Fibroblast of skin of back (primary cell): ENCODE data around the gene ROM1. TPM values are rescaled to one million over a fixed set of nuclear protein-coding genes. Genes with fewer than 3 reads are reported as not detected.
"Not testable (repeated sequence)": the region's sequence is repeated elsewhere in the genome, so short reads cannot be mapped to it uniquely, and the experiment has no call there.

Experiments
- DNase-seq: peaks from one replicate; pipeline ENCODE4 v3.0.0-alpha.2; 2013
- polyA plus RNA-seq, 2 experiments: library from polyadenylated mRNA; unstranded; fragments of 120-200 nt; gene quantifications; one replicate each; pipeline ENCODE4 v1.2.1, GENCODE V29; 2013; ENCODE audit not compliant: insufficient read length in 2 of 2

ROM1 gene, protein sequence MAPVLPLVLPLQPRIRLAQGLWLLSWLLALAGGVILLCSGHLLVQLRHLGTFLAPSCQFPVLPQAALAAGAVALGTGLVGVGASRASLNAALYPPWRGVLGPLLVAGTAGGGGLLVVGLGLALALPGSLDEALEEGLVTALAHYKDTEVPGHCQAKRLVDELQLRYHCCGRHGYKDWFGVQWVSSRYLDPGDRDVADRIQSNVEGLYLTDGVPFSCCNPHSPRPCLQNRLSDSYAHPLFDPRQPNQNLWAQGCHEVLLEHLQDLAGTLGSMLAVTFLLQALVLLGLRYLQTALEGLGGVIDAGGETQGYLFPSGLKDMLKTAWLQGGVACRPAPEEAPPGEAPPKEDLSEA
- 1.9 TPM for polyA plus RNA-seq (2013, experiment 1 of 2; ENCODE audit: insufficient read length)
- 1.9 TPM for polyA plus RNA-seq (2013, experiment 2 of 2; ENCODE audit: insufficient read length)

DNA sequence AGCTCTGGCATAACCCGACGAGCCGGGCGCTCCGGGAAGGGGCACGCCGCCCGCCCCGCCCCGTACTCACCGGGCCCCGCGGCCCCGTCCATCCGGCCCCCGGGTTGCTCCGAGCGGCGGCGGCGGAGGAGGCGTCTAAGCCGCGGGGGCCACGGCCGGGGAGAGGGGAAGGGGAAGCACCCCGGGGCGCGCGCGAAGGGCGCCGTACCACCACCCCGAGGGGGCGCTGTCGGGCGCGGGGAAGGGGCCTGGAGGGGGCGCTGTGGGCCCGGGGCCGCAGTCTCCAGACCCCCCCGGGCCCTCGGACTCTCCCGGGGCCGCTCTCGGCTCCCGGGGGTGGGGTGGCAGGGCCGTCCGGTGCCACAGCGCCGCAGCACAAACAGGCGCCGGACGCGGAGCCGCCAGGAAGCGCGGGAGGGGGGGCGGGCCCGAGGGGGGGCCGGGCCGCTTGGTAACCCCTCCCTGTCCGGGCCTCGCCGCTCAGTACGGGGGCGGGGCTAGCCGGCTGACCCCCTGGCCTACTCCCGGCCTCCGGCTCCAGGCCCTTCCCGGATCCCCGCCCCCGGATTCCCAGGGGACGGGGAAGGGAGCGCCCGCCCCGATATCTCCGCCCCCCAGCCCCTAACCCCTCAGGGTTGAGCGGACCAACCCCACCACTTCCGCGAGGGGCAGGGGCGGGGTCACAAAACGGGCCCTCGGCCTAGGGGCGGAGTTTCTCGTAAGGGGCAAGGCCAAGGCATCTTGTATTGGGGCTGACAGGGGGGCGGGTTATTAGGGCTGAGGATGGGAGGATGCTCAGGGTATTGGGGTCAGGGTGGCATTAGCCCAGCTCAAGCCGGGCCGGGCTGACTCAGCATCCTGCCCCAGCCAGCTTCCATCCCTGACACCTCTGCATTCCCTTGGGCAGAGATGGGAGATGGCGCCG is at the start of gene ROM1, which contains the start of gene EML3:
Gene ROM1 (plus strand): TSS at position 892 of the 925 bp plus-strand sequence. CDS start 25 bp downstream, at position 917.
Gene EML3 (minus strand): TSS at position 410 of the 925 bp plus-strand sequence. CDS start 318 bp downstream, at position 92.
- peak; percentile 84 for DNase-seq

DNA sequence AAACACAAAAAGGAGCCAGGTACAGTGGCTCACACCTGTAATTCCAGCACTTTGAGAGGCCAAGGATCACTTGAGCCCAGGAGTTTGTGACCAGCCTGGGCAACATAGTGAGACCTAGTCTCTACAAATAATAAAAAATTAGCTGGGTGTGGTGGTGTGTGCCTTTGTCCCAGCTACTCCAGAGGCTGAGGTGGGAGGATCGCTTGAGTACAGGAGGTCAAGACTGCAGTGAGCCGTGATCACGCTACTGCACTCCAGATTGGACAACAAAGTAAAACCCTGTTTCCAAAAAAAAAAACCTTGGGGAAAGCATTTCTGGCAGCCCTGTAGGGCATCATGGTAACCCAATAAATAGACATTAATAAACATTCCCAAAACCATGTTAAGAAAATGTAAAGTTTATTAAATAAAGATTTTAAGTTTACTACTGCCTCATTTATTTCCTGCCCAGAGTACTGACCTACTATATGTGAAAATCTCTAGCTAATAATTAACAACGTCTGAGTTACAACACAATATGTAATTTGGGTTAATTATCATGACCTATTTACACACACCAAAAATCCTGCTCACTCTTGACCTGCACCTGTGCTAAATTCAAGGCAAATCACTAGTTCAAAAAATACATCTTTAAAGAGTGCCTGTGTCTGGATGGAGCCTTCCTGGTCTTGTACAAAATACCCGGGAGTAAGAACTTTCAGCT is 47.8 kb upstream of the ROM1 start:
- no peak for DNase-seq

DNA sequence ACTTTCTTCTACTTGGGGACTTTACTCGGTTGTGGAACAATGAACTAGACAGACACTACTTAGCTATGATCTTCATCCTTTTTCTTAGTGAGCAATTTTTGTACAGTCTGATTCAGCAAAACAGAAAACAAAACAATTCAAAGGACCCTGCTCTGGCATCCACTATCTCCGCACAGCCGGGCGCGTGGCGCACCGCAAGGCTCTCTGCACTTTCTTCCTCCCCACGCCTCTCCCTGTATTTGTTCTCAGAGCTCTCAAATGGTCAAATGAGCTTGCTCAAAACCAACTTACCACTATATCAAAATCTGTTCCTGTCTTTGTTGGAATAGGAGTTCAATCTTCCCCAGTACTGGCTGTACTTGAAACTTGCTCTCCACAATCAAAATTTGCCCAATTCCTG is 46.8 kb upstream of the ROM1 start:
- DNase-seq, result no peak

DNA sequence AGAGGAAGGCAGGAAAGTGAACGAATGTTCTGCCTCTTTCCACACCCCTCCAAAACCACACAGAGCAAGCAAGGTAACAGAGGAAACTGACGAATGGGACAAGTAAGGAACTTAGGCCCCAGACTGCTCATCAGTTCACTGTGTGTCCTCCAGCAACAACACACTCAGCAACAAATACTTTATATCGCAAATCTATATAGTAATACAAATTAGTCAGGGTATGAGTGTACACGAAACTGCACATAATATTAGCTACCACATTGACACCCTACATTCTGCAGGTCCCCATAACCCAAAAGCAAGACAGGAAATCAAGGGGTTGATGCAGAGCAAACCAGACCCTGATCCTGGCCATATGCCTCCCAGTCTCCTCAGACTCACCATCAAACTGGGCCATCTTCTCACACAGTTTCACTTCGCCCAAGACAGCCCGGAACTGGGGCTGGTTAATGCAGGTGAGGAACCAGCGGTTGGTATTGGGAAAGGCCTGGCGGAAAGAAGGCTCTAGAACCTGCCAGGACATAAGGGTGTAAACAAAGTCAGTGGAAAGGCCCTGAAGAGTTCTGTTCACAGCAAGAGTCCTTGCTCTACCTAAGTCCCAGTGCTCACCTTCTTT is 45.9 kb upstream of the ROM1 start:
- no peak for DNase-seq

DNA sequence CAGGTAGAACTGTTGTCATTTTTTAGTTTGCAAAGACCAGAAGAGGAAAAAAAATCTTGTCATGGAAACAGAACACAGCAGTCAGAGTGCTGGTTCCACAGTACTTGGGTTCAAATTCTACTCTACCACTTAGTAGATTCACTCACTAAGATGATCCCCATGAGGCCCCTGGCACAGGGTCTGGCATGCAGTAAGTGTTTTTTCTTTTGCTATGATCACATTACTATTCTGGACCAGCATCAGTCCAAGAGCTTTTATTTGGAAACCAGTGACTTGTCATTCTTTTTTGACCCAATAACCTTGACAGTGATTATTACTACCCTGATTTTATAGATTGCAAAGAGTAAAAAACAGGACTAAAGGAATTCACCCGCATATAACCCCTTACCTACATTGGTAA is 43.4 kb upstream of the ROM1 start:
- DNase-seq, result no peak

DNA sequence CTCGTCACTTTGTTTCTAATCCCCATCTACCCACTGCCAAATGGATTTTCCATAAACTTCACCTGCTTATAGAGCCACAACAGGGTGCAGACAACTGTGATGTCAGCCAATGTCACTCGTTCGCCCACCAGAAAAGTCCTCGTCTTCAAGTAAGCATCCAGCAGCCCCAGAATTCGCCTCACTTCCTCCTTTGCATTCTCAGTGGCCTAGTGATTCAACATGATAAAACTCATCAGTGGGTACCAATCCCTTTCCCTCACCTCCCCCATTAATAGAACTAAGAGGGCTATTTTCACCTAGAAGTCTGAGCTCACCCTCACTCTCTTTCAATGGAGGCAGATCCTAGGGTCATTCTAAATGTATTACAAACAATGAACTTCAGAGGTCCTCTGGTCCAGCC is 42.2 kb upstream of the ROM1 start:
- not testable (repeated sequence) for DNase-seq

DNA sequence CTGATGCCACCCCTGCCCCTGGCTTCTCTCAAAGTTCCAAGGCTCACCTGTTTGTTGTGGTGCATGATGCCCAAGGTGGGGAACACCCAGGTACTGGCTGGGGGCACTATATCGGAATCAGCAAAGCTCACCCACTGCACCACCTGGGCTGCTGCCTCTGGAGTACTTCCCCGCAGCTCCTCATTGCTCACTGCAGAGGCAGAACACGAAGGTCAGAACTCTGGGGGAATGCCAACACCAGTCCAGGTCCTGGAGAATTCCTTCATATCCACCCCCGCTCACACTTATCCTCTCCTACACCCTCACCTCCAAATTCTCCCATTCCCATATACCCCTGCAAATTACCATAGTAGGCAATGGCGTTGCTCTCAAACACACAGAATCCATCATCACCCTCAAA is 41.6 kb upstream of the ROM1 start:
- DNase-seq, result not testable (repeated sequence)

DNA sequence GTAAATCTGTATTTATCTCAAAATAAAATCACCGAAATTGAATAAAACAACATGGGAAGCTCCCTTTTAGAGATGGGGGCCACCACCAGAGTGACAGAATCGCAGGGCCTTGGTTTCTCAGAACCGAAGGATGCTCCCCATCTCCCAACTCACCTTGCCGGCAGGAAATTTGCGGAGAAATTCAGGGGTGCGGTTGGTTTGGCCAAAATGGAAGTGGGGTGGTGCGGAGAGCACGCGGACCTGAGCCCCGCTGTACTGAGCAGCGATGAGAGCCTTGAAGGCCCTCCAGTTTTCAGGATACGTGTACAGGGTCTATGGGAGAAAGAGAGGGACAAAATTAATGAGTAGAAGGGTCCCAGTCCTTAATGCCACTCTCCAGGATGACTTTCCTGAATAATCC is 40.6 kb upstream of the ROM1 start:
- DNase-seq, result no peak

DNA sequence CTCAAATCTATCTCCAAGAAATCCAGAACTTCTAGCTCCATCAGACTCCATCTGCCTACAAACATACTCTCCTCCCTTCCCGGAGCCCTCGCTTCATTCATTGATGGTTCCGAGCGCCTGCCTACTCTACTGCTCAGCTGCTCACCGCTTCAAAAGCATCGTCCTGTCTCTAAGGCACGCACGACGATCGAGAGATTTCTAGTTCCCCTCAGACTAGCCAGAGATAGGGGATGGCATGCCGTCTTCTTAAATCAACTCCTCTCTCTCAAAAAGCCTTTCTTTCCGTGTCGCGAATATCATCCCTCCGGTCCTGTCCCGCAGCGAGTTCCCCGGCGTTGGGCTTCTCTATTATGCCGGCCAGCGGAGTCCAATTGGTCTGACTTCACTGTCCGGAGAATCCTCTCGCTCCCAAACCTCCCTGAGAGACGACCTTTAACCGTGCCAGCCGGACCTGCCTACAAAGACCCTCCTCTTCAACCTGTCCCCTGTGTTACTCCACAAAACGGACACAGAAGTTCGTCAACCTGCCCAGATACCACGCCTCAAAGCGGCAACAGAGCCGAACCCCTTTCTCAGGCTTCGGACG is 40.0 kb upstream of the ROM1 start:
- no peak for DNase-seq

DNA sequence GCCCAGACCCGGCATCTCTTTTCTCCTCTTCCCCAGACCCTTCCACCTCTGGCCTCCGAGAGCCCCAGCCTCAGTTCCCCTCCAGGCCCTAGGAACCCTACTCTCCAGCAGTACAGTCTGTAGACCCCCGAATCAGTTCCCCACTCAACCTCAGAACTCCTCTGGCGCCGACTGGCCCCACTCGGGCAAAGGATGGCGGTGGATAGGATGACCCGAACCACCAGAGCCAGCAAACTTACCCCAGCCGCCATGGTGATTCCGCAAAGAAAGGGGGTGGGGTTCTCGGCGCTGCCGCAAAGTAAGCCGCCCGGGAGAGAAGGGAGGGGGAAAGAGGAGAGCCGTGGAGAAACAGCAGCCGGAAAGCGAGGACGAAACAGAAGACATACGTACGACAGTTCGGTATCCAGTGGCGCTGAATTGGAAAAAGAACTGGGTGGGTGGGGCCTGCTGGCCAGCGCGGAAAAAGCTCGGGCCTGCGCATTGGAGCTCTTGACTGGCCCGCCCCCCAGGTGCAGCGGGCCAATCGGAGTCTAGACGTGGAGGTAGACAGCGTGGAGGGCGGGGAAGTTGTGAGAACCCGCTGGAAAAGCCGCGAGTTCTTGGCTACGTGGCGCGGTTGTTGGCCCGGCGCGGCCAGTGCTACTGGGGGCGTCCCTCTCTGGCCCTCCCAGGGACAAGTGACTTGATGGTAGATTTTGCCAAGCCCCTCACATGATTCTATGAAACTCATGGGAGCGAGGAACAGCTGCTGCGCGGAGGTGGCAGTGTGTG is 39.3 kb upstream of the ROM1 start, which contains the start of gene EEF1G:
Gene EEF1G (minus strand): TSS at position 300 of the 771 bp plus-strand sequence. CDS start 49 bp downstream, at position 251.
- peak; percentile 100 for DNase-seq

DNA sequence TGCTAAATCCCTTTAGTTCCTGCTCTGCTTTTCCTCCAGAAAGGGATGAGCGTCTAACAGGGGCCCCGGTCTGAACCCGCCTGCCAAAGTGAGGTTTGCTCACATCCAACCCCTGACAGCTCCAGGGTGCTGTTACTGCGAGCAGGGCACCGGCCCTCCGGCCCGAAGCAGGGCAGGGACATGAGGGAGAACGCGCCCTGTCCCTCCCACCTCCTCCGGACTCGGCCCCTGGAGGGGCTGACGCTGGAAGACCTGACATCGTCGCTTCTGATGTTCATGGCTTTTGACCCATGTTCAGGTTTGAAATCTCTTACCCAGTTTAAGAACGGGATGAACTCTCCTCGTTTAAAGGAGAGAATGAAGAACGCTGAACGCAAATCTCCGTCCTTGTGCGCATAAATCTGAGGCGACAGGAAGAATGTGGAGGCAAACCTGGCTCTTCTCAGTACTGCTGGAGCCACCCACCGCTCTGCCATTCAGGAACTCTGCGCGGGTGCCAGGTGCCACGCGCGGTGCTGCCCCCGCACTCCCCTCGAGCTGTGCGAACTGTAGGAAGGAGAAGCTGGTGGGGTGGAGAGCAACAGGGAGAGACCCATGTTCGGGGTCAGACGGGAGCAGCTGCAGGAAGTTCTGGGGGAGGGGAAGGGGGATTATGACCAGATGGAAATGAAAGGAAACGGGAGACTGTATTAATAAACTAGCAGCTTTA is 38.5 kb upstream of the ROM1 start:
- peak; percentile 28 for DNase-seq

DNA sequence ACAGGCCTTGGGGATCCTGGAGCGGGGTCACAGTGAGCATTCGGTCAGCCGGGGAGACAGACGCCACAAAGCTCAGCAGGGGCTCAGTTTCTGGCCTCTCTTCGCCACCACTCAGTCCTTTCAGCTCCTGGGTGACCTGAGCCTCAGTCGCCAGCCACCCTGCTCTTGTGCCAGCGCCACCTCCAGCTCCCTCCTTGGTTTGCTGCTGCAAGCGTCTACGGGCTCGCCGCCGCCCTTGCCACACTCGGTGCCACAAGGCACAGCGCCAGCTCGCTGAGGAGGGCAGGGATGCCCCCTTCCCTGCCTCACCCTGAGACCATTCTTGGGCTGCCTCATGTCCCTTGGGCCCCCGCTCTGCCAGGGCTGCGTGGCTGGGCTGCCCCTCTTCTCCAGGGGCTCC is 37.9 kb upstream of the ROM1 start:
- no peak for DNase-seq

DNA sequence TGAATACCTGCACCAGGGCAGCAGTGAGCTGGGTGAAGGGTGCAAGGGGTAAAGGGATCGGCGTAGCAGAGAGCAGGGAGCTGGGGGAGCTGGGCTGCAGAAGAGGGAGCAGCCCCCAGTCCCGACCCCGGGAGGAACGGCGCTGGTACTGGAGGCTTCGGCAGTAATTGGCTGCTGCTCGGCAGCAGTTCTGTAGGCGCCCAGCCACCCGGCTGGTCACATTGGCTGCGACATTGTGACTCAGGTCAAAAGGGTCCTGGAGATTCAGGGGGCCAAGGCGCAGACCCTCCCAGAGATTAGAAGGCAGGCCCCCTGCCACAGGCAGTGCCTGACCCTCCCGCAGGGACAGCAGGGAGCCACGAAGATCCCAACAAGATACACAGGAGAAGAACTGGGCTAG is 37.2 kb upstream of the ROM1 start:
- DNase-seq, result no peak

DNA sequence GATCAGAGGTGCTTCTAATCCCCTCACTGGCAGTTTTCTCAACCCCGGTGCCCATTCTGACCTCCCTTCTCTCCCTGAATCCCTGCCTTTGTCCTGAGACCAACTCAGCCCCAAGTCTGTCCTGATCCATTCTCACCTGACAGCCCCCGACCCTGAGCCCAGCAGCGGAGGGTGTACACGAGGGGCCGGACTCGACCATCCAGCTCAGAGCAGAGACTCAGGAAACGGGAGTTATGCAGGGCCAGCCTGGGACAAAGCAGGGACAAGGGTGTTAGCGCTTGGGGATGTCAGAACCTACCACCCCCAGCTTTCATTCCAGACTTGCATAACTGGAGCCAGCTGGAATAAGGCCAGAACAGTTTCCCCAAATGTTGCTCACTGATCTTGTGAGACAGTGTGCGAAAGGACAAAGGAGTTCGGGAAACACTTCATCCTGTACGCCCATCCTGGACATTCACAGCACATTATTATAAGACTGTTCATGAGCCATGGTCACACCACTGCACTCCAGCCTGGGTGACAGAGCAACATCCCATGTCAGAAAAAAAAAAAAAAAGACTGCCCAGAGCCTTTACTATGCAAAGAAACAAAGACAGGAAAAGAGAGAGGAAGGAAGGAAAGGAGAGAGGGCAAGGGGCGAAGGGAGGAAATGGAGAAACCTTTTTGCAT is 35.9 kb upstream of the ROM1 start:
- DNase-seq, result no peak

DNA sequence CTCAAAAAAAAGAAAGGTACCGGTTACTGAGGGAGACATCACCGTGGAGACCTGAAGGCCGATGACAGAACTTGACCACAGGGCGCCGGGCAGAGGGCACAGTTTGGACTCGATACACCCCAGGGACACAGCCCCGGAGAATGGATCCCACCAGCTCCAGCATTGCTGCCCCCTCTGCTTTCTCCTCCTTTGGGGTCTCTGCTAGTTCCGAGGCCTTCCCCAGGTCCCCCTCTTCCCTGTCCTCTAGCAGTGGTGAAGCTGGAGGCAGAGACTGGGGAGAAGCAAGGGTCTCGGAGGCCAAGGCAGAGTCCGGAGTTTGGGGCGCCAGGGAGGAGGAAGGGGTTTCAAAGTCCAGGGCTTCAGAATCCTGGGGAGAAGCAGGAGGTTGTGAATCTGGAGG is 34.5 kb upstream of the ROM1 start:
- no peak for DNase-seq

DNA sequence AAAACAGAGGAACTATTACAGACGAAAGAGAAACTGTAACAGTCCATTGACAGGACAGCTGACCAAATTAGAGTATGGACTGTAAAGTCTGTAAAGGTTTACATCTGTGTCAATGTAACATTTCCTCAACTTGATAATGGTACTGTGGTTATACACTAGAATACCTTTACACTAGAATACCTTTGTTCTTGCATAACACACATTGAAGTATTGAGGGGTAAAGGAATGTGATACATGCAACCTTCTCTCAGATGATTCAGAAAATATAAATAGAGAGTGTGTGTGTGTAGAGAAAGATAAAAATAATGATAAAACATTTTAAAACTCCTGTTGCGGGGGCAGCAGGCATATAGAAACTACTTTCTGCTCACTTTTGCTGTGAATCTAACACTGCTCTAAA is 33.8 kb upstream of the ROM1 start:
- DNase-seq, result no peak

DNA sequence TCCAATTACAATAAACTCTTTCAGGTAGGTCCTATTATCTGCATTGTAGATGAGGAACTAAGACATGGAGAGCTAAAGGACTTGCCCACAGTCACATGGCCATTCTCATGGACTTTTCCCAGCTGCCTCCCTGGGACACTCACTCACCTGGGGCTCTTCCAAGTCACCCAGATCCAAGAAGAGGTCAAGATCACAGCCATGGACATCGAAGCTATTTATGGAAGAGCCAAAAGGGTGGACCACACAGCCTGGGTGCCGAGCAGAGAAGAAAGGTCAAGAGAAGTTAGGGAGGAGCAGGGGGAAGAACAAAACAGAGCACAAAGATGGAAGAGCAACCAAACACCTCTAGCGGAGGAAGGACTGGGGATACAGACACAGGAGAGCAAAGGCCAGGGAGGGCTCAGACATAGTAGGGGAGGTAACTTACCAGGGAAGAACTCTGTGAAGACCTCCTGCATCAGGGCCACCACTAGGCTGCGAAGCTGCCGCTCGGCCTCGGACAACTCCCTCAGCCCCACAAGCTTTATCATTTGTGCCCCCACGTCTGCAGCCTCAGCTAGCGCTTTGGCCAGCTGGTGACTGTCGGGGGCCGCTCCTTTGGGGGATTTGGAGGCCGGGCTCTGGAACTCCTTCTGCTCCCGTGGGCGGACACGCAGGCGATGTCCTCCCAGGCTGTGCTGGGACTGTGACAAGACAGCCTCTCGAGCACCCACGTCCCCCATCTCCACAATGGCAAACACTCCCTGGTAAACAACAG is 31.9 kb upstream of the ROM1 start:
- no peak for DNase-seq

DNA sequence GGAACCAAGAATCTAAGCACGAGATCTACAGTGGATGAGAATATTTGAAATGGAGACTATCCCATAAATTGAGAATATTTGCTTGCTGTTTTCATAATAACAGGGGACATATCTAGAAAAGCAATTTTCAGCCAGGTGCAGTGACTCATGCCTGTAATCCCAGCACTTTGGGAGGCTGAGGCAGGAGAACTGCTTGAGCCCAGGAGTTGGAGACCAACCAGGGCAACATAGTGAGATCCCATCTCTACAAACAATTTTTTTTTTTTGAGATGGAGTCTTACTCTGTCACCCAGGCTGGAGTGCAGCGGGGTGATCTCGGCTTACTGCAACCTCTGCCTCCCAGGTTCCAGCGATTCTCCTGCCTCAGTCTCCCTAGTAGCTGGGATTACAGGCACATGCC is 31.3 kb upstream of the ROM1 start:
- not testable (repeated sequence) for DNase-seq

DNA sequence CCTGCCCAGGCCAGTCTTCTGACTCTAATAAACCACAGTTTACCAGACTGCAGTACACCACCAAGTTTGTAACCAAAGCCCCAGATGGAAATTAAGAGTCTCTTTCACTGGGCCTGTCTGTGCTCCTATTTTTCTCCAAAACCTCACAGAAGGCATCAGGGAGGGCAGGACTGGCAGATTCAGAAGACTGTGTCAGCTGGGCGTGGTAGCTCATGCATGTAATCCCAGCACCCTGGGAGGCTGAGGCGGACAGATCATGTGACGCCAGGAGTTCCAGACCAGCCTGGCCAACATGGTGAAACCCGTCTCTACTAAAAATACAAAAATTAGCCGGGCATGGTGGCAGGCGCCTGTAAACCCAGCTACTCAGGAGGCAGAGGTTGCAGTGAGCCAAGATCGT is 27.7 kb upstream of the ROM1 start:
- DNase-seq, result not testable (repeated sequence)
